Measurements from ENCODE around the gene HMGA1.

The HMGA1 gene, protein sequence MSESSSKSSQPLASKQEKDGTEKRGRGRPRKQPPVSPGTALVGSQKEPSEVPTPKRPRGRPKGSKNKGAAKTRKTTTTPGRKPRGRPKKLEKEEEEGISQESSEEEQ

GRCh38 chr6:34236443-34237315 is at the start of gene HMGA1:
Gene HMGA1 (plus strand): TSS chr6:34236873. CDS start chr6:34240781, 3,908 bp downstream.
- peak; percentile 92 for DNase-seq

DNA sequence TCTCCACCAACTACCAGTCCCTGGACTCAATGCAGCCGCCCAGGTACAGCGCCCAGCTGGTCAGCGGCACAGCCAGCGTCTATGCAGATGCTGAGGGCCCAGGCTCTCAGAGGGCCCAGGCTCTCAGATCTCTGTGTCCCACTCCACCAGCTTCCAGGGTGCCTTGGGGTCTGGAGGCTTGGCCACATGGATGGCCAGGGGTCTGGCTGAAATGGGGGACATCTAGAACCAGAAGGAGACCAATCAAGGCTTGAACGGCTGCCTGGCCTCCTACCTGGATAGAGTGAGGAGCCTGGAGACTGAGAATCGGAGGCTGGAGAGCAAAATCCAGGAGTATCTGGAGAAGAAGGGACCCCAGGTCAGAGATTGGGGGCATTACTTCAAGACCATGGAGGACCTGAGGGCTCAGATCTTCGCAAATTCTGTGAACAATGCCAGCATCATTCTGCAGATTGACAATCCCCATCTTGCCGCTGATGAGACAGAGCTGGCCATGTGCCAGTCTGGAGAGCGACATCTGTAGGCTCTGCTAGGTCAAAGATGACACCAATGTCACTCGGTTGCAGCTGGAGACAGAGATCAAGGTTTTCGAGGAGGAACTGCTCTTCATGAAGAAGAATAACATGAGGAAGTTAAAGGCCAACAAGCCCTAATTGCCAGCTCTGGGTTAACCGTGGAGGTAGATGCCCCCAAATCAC is 46.7 kb upstream of the HMGA1 start:
- peak; percentile 62 for DNase-seq

DNA sequence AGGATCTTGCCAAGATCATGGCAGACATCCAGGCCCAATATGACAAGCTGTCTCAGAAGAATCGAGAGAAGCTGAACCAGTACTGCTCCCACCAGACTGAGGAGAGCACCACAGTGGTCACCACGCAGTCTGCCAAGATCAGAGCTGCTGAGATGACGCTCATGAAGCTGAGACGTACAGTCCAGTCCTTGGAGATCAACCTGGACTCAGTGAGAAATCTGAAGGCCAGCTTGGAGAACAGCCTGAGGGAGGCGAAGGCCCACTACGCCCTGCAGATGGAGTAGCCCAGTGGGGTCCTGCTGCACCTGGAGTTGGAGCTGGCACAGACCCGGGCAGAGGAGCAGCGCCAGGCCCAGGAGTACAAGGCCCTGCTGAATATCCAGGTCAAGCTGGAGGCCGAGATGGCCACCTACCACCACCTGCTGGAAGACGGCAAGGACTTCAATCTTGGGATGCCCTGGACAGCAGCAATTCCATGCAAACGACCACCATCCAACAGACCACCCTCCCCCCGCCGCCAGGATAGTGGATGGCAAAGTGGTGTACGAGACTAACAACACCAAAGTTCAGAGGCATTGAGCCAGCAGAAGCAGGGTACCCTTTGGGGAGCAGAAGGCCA is 46.1 kb upstream of the HMGA1 start:
- DNase-seq = no peak

- DNase-seq = no peak
These were observed 41.9 kb upstream of the HMGA1 start for GRCh38 chr6:34194772-34195171.

- DNase-seq = no peak
These were observed 41.0 kb upstream of the HMGA1 start for GRCh38 chr6:34195726-34196115.

DNA sequence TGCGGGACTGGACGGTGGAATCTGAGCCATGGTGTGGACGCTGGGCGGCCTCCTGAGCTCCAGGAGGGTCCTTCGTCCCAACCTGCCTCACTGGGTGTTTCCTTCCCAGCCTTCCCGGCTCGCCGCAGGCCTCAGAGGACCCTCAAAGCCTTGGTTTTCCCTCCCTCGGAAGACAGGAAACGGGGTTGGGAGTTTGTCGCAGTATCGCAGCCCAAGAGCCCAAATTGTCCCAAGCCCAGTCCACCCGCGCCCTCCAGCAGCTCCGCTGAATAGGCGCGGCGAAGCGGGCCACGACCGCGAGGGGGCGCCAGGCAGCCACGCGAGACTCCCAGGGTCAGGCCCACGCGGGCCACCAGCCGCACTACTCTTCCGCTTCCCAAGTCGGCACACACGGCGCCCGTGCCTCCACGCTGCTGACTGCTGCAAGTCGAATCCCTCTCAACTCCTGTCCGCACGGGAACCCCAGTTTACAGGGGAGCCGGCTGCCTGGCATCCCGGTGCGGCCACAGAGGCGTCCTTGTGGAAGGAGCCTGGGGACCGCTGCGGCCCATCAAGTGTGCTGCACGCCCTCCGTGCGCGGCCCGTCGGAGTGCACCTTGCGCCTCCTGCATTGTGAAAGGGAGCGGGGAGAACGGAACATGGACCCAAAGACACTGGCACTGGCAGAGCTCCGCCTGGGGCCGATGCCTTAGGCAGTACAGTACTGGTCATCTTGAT is 40.4 kb upstream of the HMGA1 start:
- DNase-seq = peak; percentile 96

- DNase-seq = no peak
These were observed 39.9 kb upstream of the HMGA1 start for GRCh38 chr6:34196833-34197195.

- DNase-seq = no peak
These were observed 36.2 kb upstream of the HMGA1 start for GRCh38 chr6:34200340-34200971.

DNA sequence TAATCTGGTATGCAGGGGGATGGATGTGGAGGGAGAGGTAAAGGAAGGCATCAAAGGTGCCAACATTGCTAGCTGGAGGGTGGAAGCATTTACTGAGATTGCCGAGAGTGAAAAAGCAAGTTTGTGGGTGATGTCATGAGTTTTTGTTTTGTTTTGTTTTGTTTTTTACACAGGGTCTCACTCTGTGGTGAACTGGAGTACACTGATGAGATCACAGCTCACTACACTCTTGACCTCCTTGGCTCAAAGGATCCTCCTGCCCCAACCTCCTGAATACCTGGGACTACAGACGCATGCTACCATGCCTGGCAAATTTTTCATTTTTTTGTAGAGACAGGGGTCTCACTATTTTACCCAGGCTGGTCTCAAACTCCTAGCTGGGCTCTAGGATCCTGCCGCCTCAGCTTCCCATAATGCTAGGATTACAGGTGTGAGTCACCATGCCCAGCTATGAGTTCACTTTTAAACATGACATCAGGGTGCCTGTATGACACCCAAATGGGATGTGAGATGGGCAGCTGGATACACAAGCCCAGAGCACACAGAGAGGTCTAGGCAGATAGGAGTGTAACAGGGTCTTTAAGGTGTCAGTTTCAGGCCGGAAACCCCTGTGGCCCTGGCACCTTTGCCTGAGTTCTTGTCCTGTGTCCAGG is 35.1 kb upstream of the HMGA1 start:
- DNase-seq = no peak

- DNase-seq = no peak
These were observed 34.1 kb upstream of the HMGA1 start for GRCh38 chr6:34202329-34203201.

GRCh38 chr6:34204693-34205092 is 32.0 kb upstream of the HMGA1 start:
- DNase-seq = no peak

GRCh38 chr6:34205466-34205865 is 31.2 kb upstream of the HMGA1 start:
- DNase-seq = no peak

- DNase-seq = no peak
These were observed 30.8 kb upstream of the HMGA1 start for GRCh38 chr6:34205916-34206315.

DNA sequence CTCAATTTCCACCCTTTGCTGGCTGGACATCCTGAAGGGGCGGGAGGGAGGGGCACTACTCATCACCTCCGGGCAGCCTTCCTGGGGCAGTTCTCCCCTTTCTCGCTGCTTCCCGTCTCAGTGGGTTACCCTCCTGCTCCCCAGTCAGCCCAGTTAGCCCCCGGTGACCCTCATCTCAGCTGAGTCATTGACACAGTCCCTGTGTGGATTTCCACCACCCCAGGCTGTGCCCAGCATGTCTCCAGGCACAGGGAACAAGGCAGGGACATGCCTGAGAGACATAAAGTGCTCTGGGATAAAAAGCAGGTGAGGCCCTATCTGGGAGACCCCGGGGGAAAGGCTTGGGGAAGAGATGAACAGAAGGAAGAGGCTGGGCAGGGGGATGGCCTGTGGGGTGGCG is 29.9 kb upstream of the HMGA1 start:
- DNase-seq = no peak

GRCh38 chr6:34207695-34208443 is 28.8 kb upstream of the HMGA1 start:
- no peak for DNase-seq

- DNase-seq = no peak
These were observed 22.9 kb upstream of the HMGA1 start for GRCh38 chr6:34213772-34214171.

- no peak for DNase-seq
These were observed 18.0 kb upstream of the HMGA1 start for GRCh38 chr6:34218691-34219090.

- no peak for DNase-seq
These were observed 13.2 kb upstream of the HMGA1 start for GRCh38 chr6:34223381-34223955.

Data from activated T-cell treated with anti-CD3 and anti-CD28 coated beads, Interleukin-2, amount 50 U/mL, for 1 hour (primary cell).